HG03064 (cell line): ENCODE measurements around the gene TGFB3.
"Not testable (repeated sequence)": the region's sequence is repeated elsewhere in the genome, so short reads cannot be mapped to it uniquely, and the experiment has no call there.

Source experiments
- ATAC-seq: cut with Tn5 transposase; IDR thresholded peaks from one replicate; pipeline ENCODE4 v1.9.1; 2021; ENCODE audit warnings: low read depth; ENCODE audit not compliant: unreplicated experiment

The TGFB3 gene

GRCh38 chr14:75961662-75962061, 20.1 kb downstream of the TGFB3 start:
- ATAC-seq, result no peak

- no peak for ATAC-seq
Measured at GRCh38 chr14:75960231-75960630, 21.6 kb downstream of the TGFB3 start.

GRCh38 chr14:75959031-75959430, 22.8 kb downstream of the TGFB3 start:
- ATAC-seq, result no peak

GRCh38 chr14:75952489-75952888, 29.3 kb downstream of the TGFB3 start:
- no peak for ATAC-seq

GRCh38 chr14:75946785-75947184, 35.0 kb downstream of the TGFB3 start:
- ATAC-seq, result no peak

GRCh38 chr14:75944607-75945241, 37.1 kb downstream of the TGFB3 start:
- ATAC-seq, result no peak

GRCh38 chr14:75941030-75941429, 40.8 kb downstream of the TGFB3 start:
- no peak for ATAC-seq

GRCh38 chr14:75939200-75939599, 42.6 kb downstream of the TGFB3 start:
- ATAC-seq, result no peak

GRCh38 chr14:75934998-75935628, 46.7 kb downstream of the TGFB3 start:
- ATAC-seq, result no peak

- no peak for ATAC-seq
Measured at GRCh38 chr14:75933712-75934296, 48.0 kb downstream of the TGFB3 start.

GRCh38 chr14:75928690-75929181, 53.1 kb downstream of the TGFB3 start:
- no peak for ATAC-seq

- ATAC-seq, result no peak
Measured at GRCh38 chr14:75927564-75928087, 54.2 kb downstream of the TGFB3 start.

- ATAC-seq, result no peak
Measured at GRCh38 chr14:75926431-75927115, 55.2 kb downstream of the TGFB3 start.

- not testable (repeated sequence) for ATAC-seq
Measured at GRCh38 chr14:75925141-75925840, 56.5 kb downstream of the TGFB3 start.

- not testable (repeated sequence) for ATAC-seq
Measured at GRCh38 chr14:75920421-75920820, 61.4 kb downstream of the TGFB3 start.

GRCh38 chr14:75917946-75918335, 63.9 kb downstream of the TGFB3 start:
- no peak for ATAC-seq

- no peak for ATAC-seq
Measured at GRCh38 chr14:75917322-75917945, 64.4 kb downstream of the TGFB3 start.

GRCh38 chr14:75915045-75915444, 66.8 kb downstream of the TGFB3 start:
- no peak for ATAC-seq

GRCh38 chr14:75913183-75913582, 68.6 kb downstream of the TGFB3 start:
- ATAC-seq, result no peak

- ATAC-seq, result no peak
Measured at GRCh38 chr14:75911883-75912282, 69.9 kb downstream of the TGFB3 start.
